SK-N-SH (cell line): ENCODE measurements around the gene ARHGEF3. TPM values are rescaled to one million over a fixed set of nuclear protein-coding genes. Genes with fewer than 3 reads are reported as not detected.

ENCODE experiments used
- CTCF ChIA-PET: fragments of 300-600, 350-600 bp; formaldehyde crosslinking; extraction: SDS; loops from one replicate; lab custom pipeline; 2021; lab: Yijun Ruan, JAX
- POLR2A ChIA-PET: fragments of 350-600 bp; sonication (Branson Sonifier 250); formaldehyde crosslinking; extraction: SDS; loops from one replicate; lab custom pipeline; 2020; ENCODE audit warnings: antibody characterized with exemption, inconsistent platforms; lab: Yijun Ruan, JAX
- DNase-seq: peaks from one replicate; pipeline ENCODE4 v3.0.0; 2012
- H2AFZ ChIP-seq: fragments of 200-600 bp; sonication (generic); 2 replicates; pipeline ENCODE4 v1.8.1; 2016; ENCODE audit warnings: antibody characterized with exemption, mild to moderate bottlenecking, low read depth
- H3F3A ChIP-seq: fragments of 200-600 bp; sonication (generic); replicated peaks from 2 replicates; pipeline ENCODE3; 2016; ENCODE audit warnings: antibody characterized with exemption, mild to moderate bottlenecking; ENCODE audit not compliant: insufficient read depth
- H3K27ac ChIP-seq, 2 experiments: fragments of 200-500 bp in 1 of 2; fragments of 200-600 bp in 1 of 2; sonication (Bioruptor generic) in 1 of 2; sonication (generic), shearing (Covaris generic) in 1 of 2; 2 replicates each; pipeline versions ENCODE4 v1.5.1 to v1.6.1; 2014 to 2016; ENCODE audit warnings: low read depth in 2 of 2, inconsistent platforms in 1 of 2, low read length in 1 of 2, mild to moderate bottlenecking in 1 of 2, mixed read lengths in 1 of 2
- H3K27me3 ChIP-seq: fragments of 200-600 bp; sonication (generic), shearing (Covaris generic); 2 replicates; pipeline ENCODE4 v1.6.1; 2016; ENCODE audit warnings: mixed run types; ENCODE audit not compliant: insufficient read depth
- H3K36me3 ChIP-seq, 2 experiments: fragments of 200-500 bp in 1 of 2; fragments of 200-600 bp in 1 of 2; sonication (Bioruptor generic) in 1 of 2; sonication (generic) in 1 of 2; replicated peaks in 1 of 2; 2 replicates each; pipeline versions ENCODE3 to v1.5.1; 2014 to 2016; ENCODE audit warnings: low read length in 1 of 2, mild to moderate bottlenecking in 1 of 2; ENCODE audit not compliant: insufficient read depth in 2 of 2, control insufficient read depth in 1 of 2
- H3K4me1 ChIP-seq, 2 experiments: fragments of 200-500 bp in 1 of 2; fragments of 200-600 bp in 1 of 2; sonication (Bioruptor generic) in 1 of 2; sonication (generic), shearing (Covaris generic) in 1 of 2; 2 replicates each; pipeline versions ENCODE4 v1.5.1 to v1.6.1; 2014 to 2016; ENCODE audit warnings: low read depth in 1 of 2, low read length in 1 of 2, mixed run types in 1 of 2; ENCODE audit not compliant: insufficient read depth in 2 of 2, control insufficient read depth in 1 of 2
- H3K4me2 ChIP-seq: fragments of 200-600 bp; sonication (generic), shearing (Covaris generic); 2 replicates; pipeline ENCODE4 v1.6.1; 2017; ENCODE audit warnings: mixed run types
- H3K4me3 ChIP-seq, 2 experiments: fragments of 200-500 bp in 1 of 2; fragments of 200-600 bp in 1 of 2; sonication (Bioruptor generic) in 1 of 2; sonication (generic), shearing (Covaris generic) in 1 of 2; 2 replicates each; pipeline versions ENCODE4 v1.5.1 to v1.8.1; 2014 to 2016; ENCODE audit warnings: low read depth in 2 of 2, inconsistent platforms in 1 of 2, low read length in 1 of 2, mild to moderate bottlenecking in 1 of 2, mixed read lengths in 1 of 2, moderate library complexity in 1 of 2
- H3K79me2 ChIP-seq: fragments of 200-600 bp; sonication (generic); 2 replicates; pipeline ENCODE4 v1.8.1; 2017; ENCODE audit warnings: mild to moderate bottlenecking; ENCODE audit not compliant: insufficient read depth
- H3K9ac ChIP-seq: fragments of 200-600 bp; sonication (generic); 2 replicates; pipeline ENCODE4 v1.6.1; 2017; ENCODE audit warnings: mixed run types
- H3K9me2 ChIP-seq: fragments of 200-600 bp; sonication (generic); 2 replicates; pipeline ENCODE4 v1.6.1; 2017; ENCODE audit warnings: mixed run types
- H3K9me3 ChIP-seq: fragments of 200-600 bp; sonication (generic); 2 replicates; pipeline ENCODE4 v1.6.1; 2017; ENCODE audit warnings: mixed run types, mild to moderate bottlenecking, moderate library complexity
- H4K20me1 ChIP-seq: fragments of 200-600 bp; sonication (generic); 2 replicates; pipeline ENCODE4 v1.6.1; 2017; ENCODE audit warnings: mild to moderate bottlenecking, mixed run types; ENCODE audit not compliant: insufficient read depth
- ELF1 ChIP-seq: IDR thresholded peaks from 2 replicates; pipeline ENCODE4 v1.4.0; 2012
- FOXM1 ChIP-seq: IDR thresholded peaks from 2 replicates; pipeline ENCODE4 v1.4.0; 2012; ENCODE audit warnings: low read depth, mild to moderate bottlenecking
- GATA2 ChIP-seq: sonication (generic); formaldehyde crosslinking; IDR thresholded peaks from 2 replicates; pipeline ENCODE4 v1.5.0; 2020; ENCODE audit warnings: mild to moderate bottlenecking, missing genetic modification reagents
- MEF2A ChIP-seq: IDR thresholded peaks from 2 replicates; pipeline ENCODE4 v1.4.0; 2012; ENCODE audit warnings: low read depth, borderline replicate concordance
- POLR2AphosphoS5 ChIP-seq: IDR thresholded peaks from 2 replicates; pipeline ENCODE4 v1.6.1; 2012; ENCODE audit warnings: low read depth, low read length
- RCOR1 ChIP-seq: fragments of 150-350 bp; IDR thresholded peaks from 2 replicates; pipeline ENCODE4 v1.6.1; 2017; ENCODE audit warnings: antibody characterized with exemption, low read length
- RFX5 ChIP-seq: IDR thresholded peaks from 2 replicates; pipeline ENCODE4 v1.6.1; 2012; ENCODE audit warnings: mild to moderate bottlenecking, improper control_type of control experiment, low read length
- SMC3 ChIP-seq: IDR thresholded peaks from 2 replicates; pipeline ENCODE4 v1.6.1; 2012; ENCODE audit warnings: low read depth, low read length, improper control_type of control experiment
- TEAD4 ChIP-seq: IDR thresholded peaks from 2 replicates; pipeline ENCODE4 v1.4.0; 2012; ENCODE audit warnings: mild to moderate bottlenecking, borderline replicate concordance; ENCODE audit not compliant: insufficient read depth
- ZBTB33 ChIP-seq: IDR thresholded peaks from 2 replicates; pipeline ENCODE4 v1.4.0; 2012; ENCODE audit warnings: low read depth, borderline replicate concordance
- WGBS: methylation state at CpG from one replicate; pipeline ENCODE4 v1.1.6; 2017; ENCODE audit warnings: low lambda C conversion rate; 5-methylcytosine and 5-hydroxymethylcytosine counted together
- polyA plus RNA-seq, 3 experiments: library from polyadenylated mRNA; depleted of rRNA; stranded (reverse); fragments of >200 nt; gene quantifications; 2 replicates each; pipeline ENCODE4 v1.2.3, GENCODE V29; 2012
- TF ChIP-seq, protein P1 (sequence below): IDR thresholded peaks from 2 replicates; pipeline ENCODE4 v1.4.0; 2012; ENCODE audit warnings: low read depth, borderline replicate concordance

The ARHGEF3 gene
- polyA plus RNA-seq, 1 of the 3 experiments (the other 2 are of a cell fraction): 5.9 TPM

GRCh38 chr3:56839784-56840715 lies 38.3 kb upstream of the ARHGEF3 start (continued):
- 0 out of 2 replicates have a peak, but pooled peaks have one; percentile 25 for TF ChIP-seq TEAD4

DNA sequence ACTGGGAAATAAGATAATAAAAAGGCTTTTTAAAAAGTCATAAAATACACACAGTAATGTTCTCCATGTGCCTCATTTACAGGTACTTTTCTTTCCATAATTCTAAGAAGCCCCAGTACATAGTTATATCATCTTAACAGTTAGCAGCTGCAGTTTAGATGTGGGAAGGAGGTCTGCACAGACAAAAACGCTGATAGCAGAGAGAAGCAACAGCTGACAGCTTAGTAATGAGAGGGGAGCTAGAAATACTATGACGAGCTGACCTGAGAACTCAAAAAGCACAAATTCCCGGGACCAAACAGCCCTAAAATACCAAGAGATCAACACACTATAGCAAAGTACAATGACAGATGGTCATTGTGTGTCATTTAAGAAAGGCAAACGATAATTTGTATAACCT lies 36.7 kb upstream of the ARHGEF3 start:
- no peak for TF ChIP-seq SMC3
- TF ChIP-seq, protein P1, sequence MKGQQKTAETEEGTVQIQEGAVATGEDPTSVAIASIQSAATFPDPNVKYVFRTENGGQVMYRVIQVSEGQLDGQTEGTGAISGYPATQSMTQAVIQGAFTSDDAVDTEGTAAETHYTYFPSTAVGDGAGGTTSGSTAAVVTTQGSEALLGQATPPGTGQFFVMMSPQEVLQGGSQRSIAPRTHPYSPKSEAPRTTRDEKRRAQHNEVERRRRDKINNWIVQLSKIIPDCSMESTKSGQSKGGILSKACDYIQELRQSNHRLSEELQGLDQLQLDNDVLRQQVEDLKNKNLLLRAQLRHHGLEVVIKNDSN: no peak
- no peak for TF ChIP-seq FOXM1
- no peak for TF ChIP-seq GATA2 (CRISPR knock-in tag)
- TF ChIP-seq MEF2A: no peak
- TF ChIP-seq POLR2AphosphoS5: no peak
- no peak for TF ChIP-seq RCOR1
- no peak for TF ChIP-seq ELF1
- TF ChIP-seq RFX5: no peak
- Histone ChIP-seq H3K4me2 (no peak overlapping the region), H3K9me2 (no peaks in the 10 kb centered on the region), H3K27me3 (no peaks in the 10 kb centered on the region), H3K4me1 (peaks cover 0 to 10% of the 10 kb centered on the region in 2 experiments; a peak in 1 of 4 replicates), H3K9me3 (no peaks in the 10 kb centered on the region), H3K4me3 (no peak overlapping the region), H3F3A (peaks cover 6% of the 10 kb centered on the region), H3K9ac (no peak overlapping the region), H3K27ac (no peak overlapping the region), H3K79me2 (no peaks in the 10 kb centered on the region), H4K20me1 (no peaks in the 10 kb centered on the region), H3K36me3 (no peaks in the 10 kb centered on the region), H2AFZ (no peak overlapping the region)
- POLR2A ChIA-PET: no interaction called here
- WGBS: 84% methylated on average over 4 of the region's 4 CpGs
- no peak for DNase-seq
- CTCF ChIA-PET: interaction anchor here (0.6 to 1.7 kb wide), 3 partner anchors 18 to 39 kb away, joined by 3 read pairs; no protein-coding TSS in a partner anchor

DNA sequence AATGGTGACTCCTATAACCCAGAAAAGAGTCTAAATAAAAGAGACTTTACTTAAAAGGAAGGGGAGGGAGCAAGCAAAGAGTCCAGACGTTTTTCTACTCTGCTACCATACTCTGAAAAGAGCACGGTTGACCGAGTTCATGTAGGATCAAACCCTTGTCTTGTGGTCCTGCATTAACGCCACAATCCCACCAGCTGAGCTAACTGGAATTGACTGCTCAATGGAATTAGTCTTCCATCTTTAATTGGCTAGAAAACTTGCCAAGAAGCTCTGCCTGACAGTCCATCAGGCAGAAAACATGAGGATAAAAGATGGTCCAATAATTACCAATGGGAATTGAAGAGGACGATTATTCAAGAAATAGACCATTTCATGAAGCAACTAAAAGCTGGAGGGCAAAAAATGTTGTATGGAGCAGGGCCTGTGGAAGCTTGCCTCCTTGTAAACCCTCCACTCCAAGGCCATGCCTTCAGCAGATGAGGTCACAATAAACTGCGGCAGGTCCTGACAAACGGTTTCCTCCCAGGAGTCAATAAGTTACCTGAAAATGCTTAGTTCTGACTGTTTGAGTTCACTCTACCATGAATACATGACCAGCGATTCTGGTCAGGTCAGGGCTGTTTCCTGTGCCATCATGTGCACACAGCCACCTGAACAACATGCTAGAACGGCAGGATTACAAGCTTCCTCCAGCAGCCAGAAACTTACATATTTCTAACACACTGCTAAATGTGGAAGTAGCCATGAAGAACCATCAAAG lies 35.6 kb upstream of the ARHGEF3 start:
- no peaks in the 10 kb centered on the region for H3K9me3 ChIP-seq
- no peaks in the 10 kb centered on the region for H4K20me1 ChIP-seq
- no peak overlapping the region for H3K9ac ChIP-seq
- H3K36me3 ChIP-seq: no peaks in the 10 kb centered on the region
- peaks cover 6% of the 10 kb centered on the region for H3F3A ChIP-seq
- H3K4me1 ChIP-seq: peaks cover 0 to 10% of the 10 kb centered on the region in 2 experiments; a peak in 1 of 4 replicates
- H3K4me2 ChIP-seq: no peak overlapping the region
- no peak overlapping the region for H3K4me3 ChIP-seq
- ChIA-PET CTCF (interaction anchor here (0.6 to 1.8 kb wide), 3 partner anchors 19 to 38 kb away, joined by 3 to 4 read pairs (median 3); no protein-coding TSS in a partner anchor), POLR2A (no interaction called here)
- no peak overlapping the region for H2AFZ ChIP-seq
- no peak for DNase-seq
- H3K27me3 ChIP-seq: no peaks in the 10 kb centered on the region
- H3K27ac ChIP-seq: no peak overlapping the region
- 86% methylated on average over 9 of the region's 9 CpGs for WGBS
- no peaks in the 10 kb centered on the region for H3K79me2 ChIP-seq
- TF ChIP-seq ZBTB33: no peak
- no peaks in the 10 kb centered on the region for H3K9me2 ChIP-seq
